GM12864 (cell line): ENCODE measurements around the gene USH1G.

ENCODE experiments used
- DNase-seq: peaks from one replicate; pipeline ENCODE4 v3.0.0-alpha.2; 2011; ENCODE audit warnings: low read depth
- H3K4me3 ChIP-seq: 2 replicates; pipeline ENCODE4 v1.5.1; 2011; ENCODE audit warnings: mild to moderate bottlenecking, low read depth, low read length, control low read depth
- CTCF ChIP-seq: IDR thresholded peaks from 2 replicates; pipeline ENCODE4 v1.5.1; 2011; ENCODE audit warnings: low read depth, mild to moderate bottlenecking, moderate library complexity, low read length, control low read depth, inconsistent platforms; ENCODE audit errors: missing control alignments

Gene USH1G

DNA sequence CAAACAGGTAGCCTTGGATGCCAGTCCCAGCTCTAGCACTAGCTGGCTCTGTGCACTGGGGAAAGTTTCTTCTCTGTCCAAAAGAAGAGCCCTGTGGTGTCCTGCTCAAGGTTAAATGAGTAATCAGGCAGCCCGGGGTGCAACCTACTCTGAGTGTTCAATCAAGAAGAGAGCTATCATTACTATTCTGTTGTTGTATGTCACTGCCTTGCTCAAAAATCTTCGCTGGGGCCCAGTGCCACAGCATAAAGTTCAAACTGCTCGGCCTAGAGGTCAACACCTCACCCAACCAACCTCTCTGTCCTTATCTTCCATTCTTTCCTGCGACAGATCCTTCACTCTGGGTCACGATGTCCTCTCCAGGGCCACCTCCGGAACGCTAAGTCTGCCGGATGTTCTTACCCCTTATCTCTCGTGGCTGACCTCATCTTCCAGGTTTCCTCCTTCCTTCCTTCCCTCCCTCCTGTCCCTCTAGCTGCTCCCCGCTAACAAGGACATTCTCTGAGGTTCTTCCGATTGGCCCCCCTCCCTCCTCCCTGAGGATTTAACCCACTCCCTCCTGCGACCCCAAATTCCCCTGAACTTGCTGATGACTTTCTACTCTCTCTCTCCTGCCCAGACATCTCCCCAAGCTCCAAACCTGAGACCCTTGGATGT lies 54.7 kb downstream of the USH1G start:
- no peak for DNase-seq
- no peak for TF ChIP-seq CTCF
- no peak overlapping the region for H3K4me3 ChIP-seq

DNA sequence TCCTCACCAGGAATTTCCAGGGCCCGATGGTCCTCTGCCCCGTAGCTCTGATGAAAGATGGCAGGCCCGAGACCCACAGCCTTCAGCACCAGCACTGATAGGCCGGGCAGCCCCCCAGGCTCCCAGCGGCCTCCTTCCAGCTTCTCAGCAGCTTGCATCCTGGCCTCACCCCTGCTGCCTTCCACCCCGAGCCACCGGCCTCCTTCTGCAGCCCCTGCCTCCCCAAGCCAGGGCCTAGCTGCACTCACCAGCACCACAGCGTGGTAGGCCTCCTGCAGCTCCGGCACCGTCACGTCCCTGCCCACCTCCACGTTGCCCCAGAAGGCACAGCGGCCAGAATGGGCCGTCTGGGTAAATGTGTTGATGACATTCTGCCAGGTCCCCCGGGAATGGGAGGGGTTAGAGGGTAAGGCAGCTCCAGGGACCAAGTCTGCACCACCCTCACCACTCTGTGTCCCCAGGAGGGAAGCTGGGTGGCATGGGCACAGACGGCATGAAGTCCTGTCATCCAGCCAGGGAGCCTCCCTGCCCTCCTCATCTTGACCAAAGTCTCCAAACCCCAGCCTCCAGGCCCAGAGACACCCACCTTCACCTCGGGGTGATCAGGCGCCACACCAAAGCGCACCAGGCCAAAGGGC lies 56.7 kb downstream of the USH1G start:
- DNase-seq, result no peak
- no peak overlapping the region for H3K4me3 ChIP-seq
- TF ChIP-seq CTCF, result no peak
